GM18951 (cell line): ENCODE data around the gene ANAPC16.

ENCODE experiments used
- POLR2A ChIP-seq: IDR thresholded peaks from 4 replicates; pipeline ENCODE4 v1.6.1; 2011; ENCODE audit warnings: mild to moderate bottlenecking; ENCODE audit not compliant: insufficient read length, insufficient read depth; ENCODE audit errors: extremely low read depth
- in situ Hi-C: fragments of 300-500 bp; cut with MboI; formaldehyde crosslinking; loops from one replicate; pipeline ENCODE4 v1.12.0; 2022; ENCODE audit warnings: low sequenced_read_pairs, mixed read lengths, inconsistent platforms; ENCODE audit not compliant: unreplicated experiment

Gene ANAPC16

GRCh38 chr10:72270607-72271281, 54.9 kb downstream of the ANAPC16 start:
- no peak for TF ChIP-seq POLR2A
- in situ Hi-C loops = no loop called here

- in situ Hi-C loops = no loop called here
Observed at GRCh38 chr10:72272689-72273409, 57.0 kb downstream of the ANAPC16 start.

GRCh38 chr10:72273410-72274212, 57.8 kb downstream of the ANAPC16 start, which contains the start of gene DDIT4:
TSS of gene DDIT4 (plus strand) at chr10:72273924. CDS start at chr10:72274217, 293 bp downstream.
- in situ Hi-C loops = no loop called here
- peak; percentile 100 for TF ChIP-seq POLR2A

More at GRCh38 chr10:72272689-72273409, 57.0 kb downstream of the ANAPC16 start:
- peak; percentile 50 for TF ChIP-seq POLR2A

- TF ChIP-seq POLR2A = no peak
Observed at GRCh38 chr10:72274213-72274729, 58.5 kb downstream of the ANAPC16 start.

GRCh38 chr10:72274730-72275350, 59.0 kb downstream of the ANAPC16 start:
- in situ Hi-C loops = no loop called here
- TF ChIP-seq POLR2A = peak; percentile 44

More at GRCh38 chr10:72274213-72274729, 58.5 kb downstream of the ANAPC16 start:
- in situ Hi-C loops = no loop called here

- in situ Hi-C loops = no loop called here
- peak; percentile 14 for TF ChIP-seq POLR2A
Observed at GRCh38 chr10:72275351-72276012, 59.7 kb downstream of the ANAPC16 start.

- in situ Hi-C loops = no loop called here
- TF ChIP-seq POLR2A = peak; percentile 23
Observed at GRCh38 chr10:72276013-72276387, 60.2 kb downstream of the ANAPC16 start.

GRCh38 chr10:72276421-72277339, 60.9 kb downstream of the ANAPC16 start:
- in situ Hi-C loops = no loop called here

GRCh38 chr10:72277340-72277995, 61.7 kb downstream of the ANAPC16 start:
- in situ Hi-C loops = no loop called here

More at GRCh38 chr10:72276421-72277339, 60.9 kb downstream of the ANAPC16 start:
- peak; percentile 29 for TF ChIP-seq POLR2A

GRCh38 chr10:72277996-72278667, 62.3 kb downstream of the ANAPC16 start:
- TF ChIP-seq POLR2A = no peak
- in situ Hi-C loops = no loop called here

More at GRCh38 chr10:72277340-72277995, 61.7 kb downstream of the ANAPC16 start:
- TF ChIP-seq POLR2A = no peak
